NCI-H1694 treated with DMSO at 0.1 percent for 48 hours (cell line): Measurements from ENCODE around the gene PLAA.
A peak's percentile ranks its signal among the peaks of the same experiment; 100 is the strongest.
"Not testable (repeated sequence)": the region's sequence is repeated elsewhere in the genome, so short reads cannot be mapped to it uniquely, and the experiment has no call there.

Source experiments
- DNase-seq: peaks from one replicate; lab custom pipeline; 2025; lab: John Stamatoyannopoulos, UW

PLAA gene

DNA sequence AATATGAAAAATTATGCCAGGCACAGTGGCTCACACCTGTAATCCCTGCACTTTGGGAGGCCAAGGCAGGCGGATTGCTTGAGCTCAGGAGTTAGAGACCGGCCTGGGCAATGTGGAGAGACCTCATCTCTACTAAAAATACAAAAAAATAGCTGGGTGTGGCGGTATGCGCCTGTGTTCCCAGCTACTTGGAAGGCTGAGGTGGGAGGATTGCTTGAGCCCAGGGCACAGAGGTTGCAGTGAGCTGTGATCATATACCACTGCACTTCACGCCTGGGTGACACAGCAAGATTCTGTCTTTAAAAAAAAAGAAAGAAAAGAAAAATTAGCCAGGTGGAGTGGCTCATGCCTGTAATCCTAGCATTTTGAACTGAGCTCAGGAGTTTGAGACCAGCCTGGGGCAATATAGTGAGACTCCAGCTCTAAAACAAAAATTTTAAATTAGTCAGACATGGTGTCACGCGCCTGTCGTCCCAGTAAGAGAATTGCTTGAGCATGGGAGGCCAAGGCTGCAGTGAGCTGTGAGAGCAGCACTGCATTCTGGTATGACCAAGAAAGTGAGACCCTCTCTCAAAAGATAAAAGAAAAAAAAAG is 18.0 kb downstream of the PLAA start:
- DNase-seq = no peak

DNA sequence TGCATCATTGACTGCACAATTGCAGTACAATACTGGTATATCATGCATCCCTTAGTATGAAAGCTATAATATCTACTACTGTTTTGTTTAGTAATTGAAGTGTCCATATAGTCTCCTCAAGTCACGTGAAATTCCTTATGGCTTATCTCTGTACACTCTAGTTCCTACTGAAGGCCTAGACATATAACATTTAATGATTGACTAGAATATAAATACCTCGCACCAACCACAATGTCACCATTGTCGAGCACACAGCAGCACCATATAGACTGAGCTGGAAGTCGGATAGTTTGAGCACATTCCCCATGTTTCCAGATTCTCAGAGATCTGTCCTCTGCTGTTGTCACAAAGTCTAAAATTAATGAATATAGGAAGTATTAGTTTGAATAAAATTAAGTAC is 21.4 kb downstream of the PLAA start:
- DNase-seq = no peak

DNA sequence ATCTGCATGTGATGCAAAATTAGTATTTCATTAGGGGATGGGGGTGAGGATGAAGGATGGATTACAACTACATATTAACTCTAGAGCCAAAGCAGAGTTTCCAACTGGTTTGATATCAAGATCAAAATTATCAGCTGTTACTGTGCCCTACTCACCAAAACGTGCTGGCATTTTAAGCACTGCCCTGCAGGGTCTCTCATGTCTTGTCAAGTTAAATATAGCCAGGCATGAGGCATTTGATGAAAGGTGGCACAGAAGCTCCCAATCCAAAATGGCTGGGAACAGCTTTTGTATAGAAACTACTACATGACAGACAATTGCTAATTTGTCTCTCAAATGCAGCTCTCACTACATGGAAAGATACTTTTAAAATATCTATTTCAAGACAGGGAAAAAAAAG is 27.3 kb downstream of the PLAA start:
- no peak for DNase-seq

DNA sequence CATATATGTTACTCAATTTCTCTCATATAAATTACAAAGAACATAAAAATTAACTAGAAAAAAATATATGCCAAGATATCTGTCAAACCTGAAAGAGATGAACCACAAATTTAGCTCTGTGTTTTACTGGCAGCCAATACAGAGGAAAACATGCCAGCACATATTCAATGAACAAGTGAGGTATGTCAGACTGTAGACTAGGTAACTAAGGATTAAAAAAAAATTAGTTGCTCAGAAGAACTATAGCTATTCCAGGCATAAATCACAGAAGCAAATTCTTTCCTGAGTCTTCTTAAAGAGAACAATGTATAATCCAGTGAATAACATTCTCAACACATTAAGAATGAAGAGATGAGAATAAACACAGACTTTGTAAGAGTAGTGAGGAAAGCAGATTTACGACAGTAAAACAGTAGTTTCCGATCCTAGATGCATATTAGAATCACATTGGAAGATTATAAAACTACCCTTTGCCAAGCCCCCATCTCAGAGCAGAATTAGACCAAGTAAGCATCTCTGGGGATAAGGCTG is 33.8 kb downstream of the PLAA start:
- no peak for DNase-seq

DNA sequence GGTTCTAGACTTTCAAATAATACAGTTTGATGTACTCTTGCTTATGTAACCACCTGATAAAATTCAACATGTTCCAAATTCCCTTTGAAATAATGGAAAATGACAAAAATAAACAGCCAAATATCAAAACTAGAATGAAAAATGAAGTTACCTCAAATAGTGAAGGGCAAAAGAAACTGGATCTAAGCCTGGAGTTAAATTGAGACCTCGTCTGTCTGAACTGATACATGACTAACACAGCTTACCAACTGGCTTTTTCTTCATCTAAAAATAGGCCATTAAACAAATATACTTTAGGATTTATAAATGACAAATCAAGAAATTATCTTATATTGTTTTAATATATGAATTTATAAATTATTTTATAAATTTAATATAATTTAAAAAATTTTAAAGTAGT is 42.4 kb downstream of the PLAA start:
- DNase-seq = no peak

DNA sequence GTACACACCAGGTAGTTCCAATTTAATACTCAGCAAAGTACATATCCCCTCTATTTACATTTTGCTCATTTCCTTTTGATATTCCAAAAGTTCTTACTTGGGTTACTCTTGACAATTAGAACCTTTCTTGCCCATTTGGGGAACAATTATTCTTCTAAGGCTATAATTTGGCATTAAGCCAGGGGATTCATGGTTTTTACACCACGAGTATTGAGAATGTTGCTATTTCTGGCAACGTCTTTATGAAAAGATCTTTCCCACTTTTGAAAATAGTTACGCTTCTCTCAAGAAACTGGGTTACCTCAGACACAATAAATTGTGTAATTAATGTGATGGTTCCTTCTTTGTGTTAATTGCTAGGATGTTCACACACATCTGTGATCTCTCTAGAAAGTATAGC is 43.0 kb downstream of the PLAA start:
- no peak for DNase-seq

DNA sequence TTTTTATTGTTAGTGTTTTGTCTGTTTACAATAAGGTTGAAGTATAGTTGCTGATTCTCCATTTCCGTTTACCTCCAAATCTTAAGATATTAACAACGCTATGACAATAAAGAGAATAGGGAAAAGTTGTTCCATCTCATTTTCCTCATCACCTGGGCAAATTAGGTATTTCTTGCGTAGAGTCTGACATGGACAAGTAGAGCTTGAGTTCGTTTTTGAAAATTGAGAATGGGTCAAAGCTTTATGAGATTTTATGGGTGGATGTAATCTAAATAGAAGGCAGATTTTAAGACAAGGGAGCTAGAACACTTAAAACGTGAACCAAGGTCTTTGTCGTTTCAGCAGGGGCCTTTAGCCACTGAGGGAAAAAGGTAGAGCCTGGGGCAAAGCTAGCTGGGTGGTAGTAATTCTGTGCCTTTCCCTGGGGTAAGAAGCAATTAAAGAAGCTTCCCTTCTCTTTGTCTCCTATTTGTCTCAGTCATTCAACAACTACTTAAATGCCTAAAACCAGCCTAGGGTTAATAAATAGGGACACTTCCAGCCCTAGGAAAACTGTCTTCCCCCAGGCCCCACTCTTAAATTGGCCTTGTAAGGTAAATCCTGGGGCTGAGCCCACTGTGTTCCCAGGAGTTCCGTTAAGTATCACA is 53.9 kb downstream of the PLAA start:
- DNase-seq = no peak

DNA sequence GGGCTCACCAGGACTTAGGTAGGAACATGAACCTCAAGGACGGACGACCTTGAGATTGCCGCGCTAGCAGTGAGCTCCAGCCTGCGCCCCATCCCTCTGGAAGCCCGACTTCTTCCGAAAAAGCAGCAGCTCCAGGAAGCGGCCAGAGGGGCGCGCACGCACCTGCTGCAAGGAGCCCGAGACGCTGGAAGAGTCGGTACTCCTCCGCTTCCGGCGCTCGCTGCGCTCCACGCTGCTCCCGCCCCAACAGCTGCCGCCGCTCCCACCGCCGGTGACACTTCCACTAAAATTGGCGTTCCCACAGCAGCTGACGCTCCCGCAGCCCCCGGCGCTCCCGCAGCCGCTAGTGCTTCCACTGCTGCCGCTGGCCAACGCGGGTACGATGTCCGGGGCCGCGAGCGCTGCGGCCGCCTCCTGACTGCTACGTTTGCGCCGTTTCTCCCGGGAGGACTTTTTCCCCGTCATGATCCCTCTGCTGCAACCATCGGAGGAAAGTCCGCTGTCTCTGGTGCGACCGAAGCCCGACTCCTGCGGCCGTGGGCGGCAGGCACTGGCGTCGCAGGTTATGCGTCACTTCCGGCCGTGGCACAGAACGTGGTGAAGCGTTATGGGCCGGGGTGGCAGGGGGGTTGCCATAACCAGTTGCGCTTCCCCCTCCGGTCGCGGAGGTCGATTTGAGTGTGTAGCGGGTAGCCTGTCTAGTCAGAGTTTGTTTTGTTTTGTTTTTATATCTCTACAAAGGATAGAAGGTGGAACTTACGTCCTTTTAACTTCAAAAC is 54.6 kb downstream of the PLAA start, which contains the start of gene CAAP1:
TSS of gene CAAP1 (minus strand) at position 552 of the 779 bp plus-strand sequence. CDS start at position 465, 87 bp downstream.
- peak; percentile 87 for DNase-seq

DNA sequence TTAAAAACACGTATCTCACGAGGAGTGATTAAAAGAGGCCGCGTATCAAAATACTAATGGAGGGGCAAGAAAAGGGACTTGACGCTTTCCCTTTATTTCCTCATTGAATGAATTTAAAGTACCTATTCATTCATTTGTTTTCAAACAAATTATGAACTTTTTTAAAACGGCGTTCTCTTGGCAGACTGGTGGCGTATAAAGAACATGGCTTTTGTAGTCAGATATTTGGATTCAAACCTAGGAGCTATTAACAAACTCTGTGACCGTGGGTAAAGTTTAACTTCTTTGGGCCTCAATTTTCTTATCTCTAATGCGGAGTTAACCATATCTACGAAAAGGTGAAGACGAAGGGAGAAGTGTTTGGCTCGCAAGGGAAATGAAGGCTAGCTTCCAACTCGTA is 55.3 kb downstream of the PLAA start:
- DNase-seq = no peak

DNA sequence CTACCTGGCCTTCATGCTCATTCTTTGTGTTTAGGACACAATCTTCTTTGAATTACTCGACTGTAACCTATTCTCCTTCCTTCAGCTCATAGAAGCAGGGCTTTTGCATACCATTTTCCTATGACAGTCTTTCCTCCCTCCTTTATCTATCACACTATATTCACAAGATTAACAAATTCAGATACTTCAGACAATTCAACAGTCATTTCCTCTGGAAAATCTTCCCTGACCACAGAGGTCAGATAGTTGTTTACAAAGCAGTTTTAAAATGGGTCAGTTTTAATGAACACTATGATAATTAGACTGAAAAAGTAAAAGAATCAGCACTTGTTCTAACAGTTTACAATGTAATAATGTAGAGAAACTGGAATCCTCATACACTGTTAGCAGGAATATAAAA is 58.8 kb downstream of the PLAA start:
- DNase-seq = no peak

DNA sequence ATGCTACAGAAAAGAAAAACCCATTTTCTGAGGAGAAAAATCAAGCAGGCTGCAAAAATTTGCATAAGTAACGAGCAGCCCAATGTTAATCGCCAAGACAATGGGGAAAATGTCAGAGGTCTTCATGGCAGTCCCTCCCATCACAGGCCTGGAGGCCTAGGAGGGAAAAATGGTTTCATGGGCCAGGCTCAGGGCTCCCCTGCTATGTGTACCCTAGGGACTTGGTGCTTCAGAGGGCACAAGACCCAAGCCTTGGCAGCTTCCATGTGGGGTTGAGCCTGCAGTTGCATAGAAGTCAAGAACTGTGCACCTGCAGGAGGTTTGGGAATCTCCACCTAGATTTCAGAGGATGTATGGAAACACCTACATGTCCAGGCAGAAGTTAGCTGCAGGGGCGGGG is 64.9 kb downstream of the PLAA start:
- no peak for DNase-seq

DNA sequence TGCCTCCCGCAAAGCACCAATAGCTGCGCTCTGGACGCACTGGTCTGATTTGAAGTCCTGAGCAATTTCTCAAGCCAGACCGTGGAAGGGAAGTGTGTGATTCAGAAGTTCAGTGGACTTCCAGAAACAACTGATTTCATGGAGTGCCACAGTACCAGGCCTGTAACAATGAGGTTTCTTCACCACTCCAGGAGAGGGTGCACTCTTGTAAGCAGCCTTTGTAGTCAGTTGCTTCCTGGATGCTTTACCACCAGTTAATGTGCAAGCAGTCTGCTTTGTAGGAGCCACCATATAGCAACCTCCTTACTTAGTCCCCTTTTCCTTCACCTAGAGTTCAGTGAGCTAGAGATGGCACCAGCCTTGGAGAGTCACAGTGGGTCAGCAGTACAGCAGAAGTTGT is 66.8 kb downstream of the PLAA start:
- DNase-seq = no peak

DNA sequence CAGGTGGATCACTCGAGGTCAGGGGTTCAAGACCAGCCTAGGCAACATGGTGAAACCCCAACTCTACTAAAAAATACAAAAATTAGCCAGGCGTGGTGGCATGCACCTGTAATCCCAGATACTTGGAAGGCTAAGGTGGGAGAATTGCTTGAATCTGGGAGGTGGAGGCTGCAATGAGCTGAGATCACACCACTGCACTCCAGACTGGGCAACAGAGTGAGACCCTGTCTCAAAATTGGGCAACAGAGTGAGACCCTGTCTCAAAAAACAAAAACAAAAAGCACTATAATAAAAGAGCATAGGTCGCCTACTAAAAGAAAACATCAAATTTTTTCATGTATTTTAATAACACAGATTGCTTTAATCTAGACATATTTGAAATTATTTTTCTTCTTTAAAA is 71.9 kb downstream of the PLAA start:
- not testable (repeated sequence) for DNase-seq

DNA sequence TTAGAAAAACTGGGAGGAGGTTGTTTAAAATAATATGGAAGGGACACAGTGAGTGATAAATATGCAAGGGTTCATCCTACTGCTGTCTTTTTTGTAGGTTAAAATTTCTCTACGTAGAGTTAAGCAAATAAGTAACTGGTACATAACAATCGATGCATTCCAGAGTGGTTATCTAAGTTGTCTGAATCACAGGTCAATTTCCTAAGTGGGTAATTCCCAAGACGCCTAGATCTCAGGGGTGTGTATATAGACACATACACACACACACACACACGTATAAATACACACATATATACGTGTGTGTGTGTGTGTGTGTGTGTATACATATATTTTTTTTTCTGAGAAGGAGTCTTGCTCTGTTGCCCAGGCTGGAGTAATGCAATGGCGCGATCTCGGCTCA is 76.8 kb downstream of the PLAA start:
- DNase-seq = no peak

DNA sequence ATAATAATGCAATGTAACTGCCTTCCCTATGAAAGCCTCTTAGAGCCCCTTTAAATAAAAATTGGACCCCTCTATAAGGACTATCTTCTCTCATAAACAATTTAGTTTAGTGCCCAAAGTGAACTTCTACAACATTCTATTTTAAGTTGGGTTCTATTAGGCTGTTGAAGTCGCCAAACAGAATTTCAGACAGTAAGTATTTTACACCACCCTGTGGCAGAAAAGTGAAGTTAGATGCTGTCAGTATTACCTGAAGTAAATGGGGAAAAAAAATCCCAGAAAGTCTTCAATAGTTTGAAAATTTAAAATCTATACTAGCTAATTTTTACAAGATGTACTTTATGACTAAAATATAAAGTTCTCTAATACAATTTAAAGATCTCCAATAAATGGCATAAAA is 84.0 kb downstream of the PLAA start:
- no peak for DNase-seq

DNA sequence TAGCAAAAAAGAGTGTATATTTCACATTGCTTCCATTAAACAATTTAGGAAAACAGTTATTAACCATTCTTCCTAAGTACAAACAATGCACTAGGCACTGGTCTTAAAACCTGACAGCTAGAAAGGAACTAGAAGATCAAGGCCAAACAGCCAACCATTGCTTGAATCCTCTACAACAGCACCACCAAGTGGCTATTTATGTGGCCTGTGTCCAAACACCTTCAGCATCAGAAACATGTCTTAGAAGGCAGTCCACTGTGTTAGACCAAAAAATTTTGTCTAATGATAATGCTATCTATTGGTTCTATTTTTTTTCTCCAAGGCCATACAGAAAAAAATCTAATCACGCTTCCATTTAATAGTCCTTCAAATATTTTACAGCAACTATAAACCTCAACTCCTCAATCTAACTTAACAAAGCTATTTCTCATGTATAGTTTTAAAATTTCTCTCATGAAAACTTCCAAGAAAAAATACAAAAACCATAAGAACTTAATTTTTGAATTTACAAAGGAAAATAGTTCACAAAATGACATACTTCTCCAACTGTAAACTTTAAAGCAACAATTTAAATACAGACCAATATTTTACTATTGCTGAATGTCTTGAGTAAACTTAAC is 90.5 kb downstream of the PLAA start:
- peak; percentile 40 for DNase-seq
